ENCODE measurements around the gene BMF. TPM values are rescaled to one million over a fixed set of nuclear protein-coding genes. Genes with fewer than 3 reads are reported as not detected.

BMF gene
- total and polyA plus RNA-seq, 7 donors, result 4.8 to 18.1 (median 15.3) TPM

DNA sequence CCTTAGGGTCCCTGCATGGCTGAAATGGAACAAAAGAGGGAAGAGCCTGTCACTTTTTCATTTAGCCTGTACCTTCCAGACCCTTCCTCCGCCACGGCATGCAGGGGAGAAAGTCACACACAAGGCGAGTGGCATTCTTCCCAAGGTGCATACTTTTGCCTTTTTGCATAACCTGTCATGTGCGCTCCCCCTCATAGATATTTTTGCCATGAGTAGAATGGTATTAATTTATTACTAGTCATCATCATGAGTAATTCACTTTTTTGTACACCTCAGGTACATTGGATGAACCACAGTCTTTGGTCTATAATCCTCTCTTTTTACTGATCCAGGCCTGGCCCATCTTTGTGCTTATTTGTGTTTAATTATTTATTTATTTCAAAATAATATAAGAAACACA lies 43.3 kb upstream of the BMF start:
- intact Hi-C loops (cut with DNase I), result no loop called here
- H3K4me3 ChIP-seq, result no peak overlapping the region
- no peak overlapping the region for H3K27ac ChIP-seq
- WGBS, 2 donors, result 96 to 98% methylated on average over 4 of the region's 4 CpGs
- no peaks in the 10 kb centered on the region for H3K9me3 ChIP-seq
- no peaks in the 10 kb centered on the region for H3K27me3 ChIP-seq
- H3K4me1 ChIP-seq, result no peaks in the 10 kb centered on the region
- no peak for DNase-seq
- no peaks in the 10 kb centered on the region for H3K36me3 ChIP-seq
- TF ChIP-seq, protein P1, sequence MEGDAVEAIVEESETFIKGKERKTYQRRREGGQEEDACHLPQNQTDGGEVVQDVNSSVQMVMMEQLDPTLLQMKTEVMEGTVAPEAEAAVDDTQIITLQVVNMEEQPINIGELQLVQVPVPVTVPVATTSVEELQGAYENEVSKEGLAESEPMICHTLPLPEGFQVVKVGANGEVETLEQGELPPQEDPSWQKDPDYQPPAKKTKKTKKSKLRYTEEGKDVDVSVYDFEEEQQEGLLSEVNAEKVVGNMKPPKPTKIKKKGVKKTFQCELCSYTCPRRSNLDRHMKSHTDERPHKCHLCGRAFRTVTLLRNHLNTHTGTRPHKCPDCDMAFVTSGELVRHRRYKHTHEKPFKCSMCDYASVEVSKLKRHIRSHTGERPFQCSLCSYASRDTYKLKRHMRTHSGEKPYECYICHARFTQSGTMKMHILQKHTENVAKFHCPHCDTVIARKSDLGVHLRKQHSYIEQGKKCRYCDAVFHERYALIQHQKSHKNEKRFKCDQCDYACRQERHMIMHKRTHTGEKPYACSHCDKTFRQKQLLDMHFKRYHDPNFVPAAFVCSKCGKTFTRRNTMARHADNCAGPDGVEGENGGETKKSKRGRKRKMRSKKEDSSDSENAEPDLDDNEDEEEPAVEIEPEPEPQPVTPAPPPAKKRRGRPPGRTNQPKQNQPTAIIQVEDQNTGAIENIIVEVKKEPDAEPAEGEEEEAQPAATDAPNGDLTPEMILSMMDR (IDR thresholded peaks at IDR 0.05), result no peak
- TF ChIP-seq EP300 (IDR thresholded peaks at IDR 0.05), result no peak
- TF ChIP-seq POLR2AphosphoS5 (IDR thresholded peaks at IDR 0.05), result no peak

GRCh38 chr15:40151499-40151898 lies 42.8 kb upstream of the BMF start:
- no peaks in the 10 kb centered on the region for H3K4me1 ChIP-seq
- whole genome bisulfite sequencing, 2 donors, result 81 to 82% methylated on average over 6 of the region's 6 CpGs
- DNase-seq, result no peak
- no peaks in the 10 kb centered on the region for H3K27me3 ChIP-seq
- H3K27ac ChIP-seq, result no peak overlapping the region
- no peaks in the 10 kb centered on the region for H3K9me3 ChIP-seq
- intact Hi-C loops (cut with DNase I), result no loop called here
- TF ChIP-seq, protein P1 (IDR thresholded peaks at IDR 0.05), result no peak
- TF ChIP-seq POLR2A (IDR thresholded peaks at IDR 0.05), result no peak
- no peak for TF ChIP-seq POLR2AphosphoS5 (IDR thresholded peaks at IDR 0.05)
- TF ChIP-seq EP300 (IDR thresholded peaks at IDR 0.05), result no peak
- H3K4me3 ChIP-seq, result no peak overlapping the region
- no peaks in the 10 kb centered on the region for H3K36me3 ChIP-seq

- H3K4me3 ChIP-seq, result no peak overlapping the region
- no peak for DNase-seq
- no peaks in the 10 kb centered on the region for H3K36me3 ChIP-seq
- H3K27me3 ChIP-seq, result no peaks in the 10 kb centered on the region
- TF ChIP-seq POLR2A (IDR thresholded peaks at IDR 0.05) (no peak), EP300 (IDR thresholded peaks at IDR 0.05) (no peak), POLR2AphosphoS5 (IDR thresholded peaks at IDR 0.05) (no peak)
- TF ChIP-seq, protein P1 (IDR thresholded peaks at IDR 0.05), result no peak
- no peaks in the 10 kb centered on the region for H3K4me1 ChIP-seq
- intact Hi-C loops (cut with DNase I), result no loop called here
- 68 to 77% methylated on average over 9 of the region's 9 CpGs for WGBS, 2 donors
- no peak overlapping the region for H3K27ac ChIP-seq
- H3K9me3 ChIP-seq, result no peaks in the 10 kb centered on the region
These were observed 41.7 kb upstream of the BMF start for GRCh38 chr15:40150163-40150925.

- Histone ChIP-seq H3K36me3 (no peaks in the 10 kb centered on the region), H3K27me3 (no peaks in the 10 kb centered on the region), H3K27ac (no peak overlapping the region), H3K4me1 (no peaks in the 10 kb centered on the region), H3K9me3 (no peaks in the 10 kb centered on the region), H3K4me3 (no peak overlapping the region)
- intact Hi-C loops (cut with DNase I), result no loop called here
- 92 to 95% methylated on average over 4 of the region's 4 CpGs for WGBS, 2 donors
- DNase-seq, result no peak
- TF ChIP-seq POLR2AphosphoS5 (IDR thresholded peaks at IDR 0.05) (no peak), POLR2A (IDR thresholded peaks at IDR 0.05) (no peak), EP300 (IDR thresholded peaks at IDR 0.05) (no peak)
- TF ChIP-seq, protein P1 (IDR thresholded peaks at IDR 0.05), result no peak
These were observed 40.7 kb upstream of the BMF start for GRCh38 chr15:40149339-40149738.

GRCh38 chr15:40146037-40146436 lies 37.4 kb upstream of the BMF start:
- 91 to 92% methylated on average over 4 of the region's 4 CpGs for WGBS, 2 donors

More at GRCh38 chr15:40146037-40146436, 37.4 kb upstream of the BMF start:
- Histone ChIP-seq H3K4me1 (no peaks in the 10 kb centered on the region), H3K9me3 (no peaks in the 10 kb centered on the region), H3K27ac (no peak overlapping the region), H3K36me3 (no peaks in the 10 kb centered on the region), H3K4me3 (no peak overlapping the region), H3K27me3 (no peaks in the 10 kb centered on the region)
- intact Hi-C loops (cut with DNase I), result no loop called here
- TF ChIP-seq, protein P1 (IDR thresholded peaks at IDR 0.05), result no peak
- no peak for TF ChIP-seq EP300 (IDR thresholded peaks at IDR 0.05)
- TF ChIP-seq POLR2A (IDR thresholded peaks at IDR 0.05), result no peak
- no peak for TF ChIP-seq POLR2AphosphoS5 (IDR thresholded peaks at IDR 0.05)
- no peak for DNase-seq

All from sigmoid colon (tissue), 7 donors.